ENCODE measurements around the gene IQSEC1. TPM values are rescaled to one million over a fixed set of nuclear protein-coding genes. Genes with fewer than 3 reads are reported as not detected.

IQSEC1 gene
- total and polyA plus RNA-seq, 10 of the 15 experiments (the other 5 are each of a cell fraction or from before 2014, with no cell fraction given) = 0.92 to 55.2 (median 8.5) TPM

DNA sequence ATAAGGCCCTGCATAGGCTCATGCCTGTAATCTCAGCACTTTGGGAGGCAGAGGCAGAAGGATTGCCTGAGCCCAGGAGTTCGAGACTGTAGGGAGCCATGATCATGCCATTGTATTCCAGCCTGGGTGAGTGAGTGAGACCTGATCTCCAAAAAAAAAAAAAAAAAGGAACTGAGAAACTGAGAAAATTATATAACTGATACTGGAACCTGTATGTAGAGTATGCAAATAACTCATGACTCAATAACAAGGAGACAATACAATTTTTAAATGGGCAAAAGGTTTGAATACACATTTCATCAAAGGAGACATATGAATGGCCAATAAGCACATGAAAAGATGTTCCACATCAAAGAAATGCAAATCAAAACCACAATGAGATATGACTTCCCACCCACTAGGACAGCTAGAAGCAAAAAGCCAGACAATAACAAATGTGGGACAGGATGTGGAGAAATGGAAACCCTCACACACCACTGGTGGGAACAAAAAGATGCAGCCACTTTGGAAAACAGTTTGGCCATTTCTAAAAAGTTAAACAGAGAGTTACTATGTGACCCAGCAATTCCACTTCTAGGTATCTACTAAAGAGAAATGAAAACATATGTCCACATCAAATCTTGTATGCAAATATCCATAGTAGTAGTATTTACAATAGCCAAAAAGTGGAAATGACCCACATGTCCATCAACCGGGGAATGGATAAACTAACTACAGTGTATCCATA lies 70.7 kb downstream of the IQSEC1 start (continued):
- TF ChIP-seq CBX3 (IDR thresholded peaks at IDR 0.05; ENCODE audit: borderline replicate concordance, low read depth) = no peak
- no peak for TF ChIP-seq MYB (IDR thresholded peaks at IDR 0.05; ENCODE audit: borderline replicate concordance, low read depth, low read length)
- TF ChIP-seq PML (IDR thresholded peaks at IDR 0.05; ENCODE audit: low read length) = peak; percentile 77
- no peak for TF ChIP-seq MXI1 (IDR thresholded peaks at IDR 0.05; ENCODE audit: low read depth, low read length)
- TF ChIP-seq RFX5 (IDR thresholded peaks at IDR 0.05; ENCODE audit: low read depth, low read length) = no peak
- TF ChIP-seq ASH2L (IDR thresholded peaks at IDR 0.05; ENCODE audit: borderline replicate concordance, low read depth) = no peak
- no peak for TF ChIP-seq NR2C2 (IDR thresholded peaks at IDR 0.05; ENCODE audit: borderline replicate concordance, control insufficient read depth, insufficient read length, low read depth)
- TF ChIP-seq STAT3 (IDR thresholded peaks at IDR 0.05; ENCODE audit: low read depth, low read length) = no peak
- TF ChIP-seq, protein P1, sequence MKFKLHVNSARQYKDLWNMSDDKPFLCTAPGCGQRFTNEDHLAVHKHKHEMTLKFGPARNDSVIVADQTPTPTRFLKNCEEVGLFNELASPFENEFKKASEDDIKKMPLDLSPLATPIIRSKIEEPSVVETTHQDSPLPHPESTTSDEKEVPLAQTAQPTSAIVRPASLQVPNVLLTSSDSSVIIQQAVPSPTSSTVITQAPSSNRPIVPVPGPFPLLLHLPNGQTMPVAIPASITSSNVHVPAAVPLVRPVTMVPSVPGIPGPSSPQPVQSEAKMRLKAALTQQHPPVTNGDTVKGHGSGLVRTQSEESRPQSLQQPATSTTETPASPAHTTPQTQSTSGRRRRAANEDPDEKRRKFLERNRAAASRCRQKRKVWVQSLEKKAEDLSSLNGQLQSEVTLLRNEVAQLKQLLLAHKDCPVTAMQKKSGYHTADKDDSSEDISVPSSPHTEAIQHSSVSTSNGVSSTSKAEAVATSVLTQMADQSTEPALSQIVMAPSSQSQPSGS (IDR thresholded peaks at IDR 0.05; ENCODE audit: low read length) = peak; percentile 75
- TF ChIP-seq ZNF384 (IDR thresholded peaks at IDR 0.05; ENCODE audit: borderline replicate concordance, low read depth, low read length) = peak; percentile 93
- no peak for TF ChIP-seq NR2C1 (IDR thresholded peaks at IDR 0.05)
- TF ChIP-seq, protein P2, sequence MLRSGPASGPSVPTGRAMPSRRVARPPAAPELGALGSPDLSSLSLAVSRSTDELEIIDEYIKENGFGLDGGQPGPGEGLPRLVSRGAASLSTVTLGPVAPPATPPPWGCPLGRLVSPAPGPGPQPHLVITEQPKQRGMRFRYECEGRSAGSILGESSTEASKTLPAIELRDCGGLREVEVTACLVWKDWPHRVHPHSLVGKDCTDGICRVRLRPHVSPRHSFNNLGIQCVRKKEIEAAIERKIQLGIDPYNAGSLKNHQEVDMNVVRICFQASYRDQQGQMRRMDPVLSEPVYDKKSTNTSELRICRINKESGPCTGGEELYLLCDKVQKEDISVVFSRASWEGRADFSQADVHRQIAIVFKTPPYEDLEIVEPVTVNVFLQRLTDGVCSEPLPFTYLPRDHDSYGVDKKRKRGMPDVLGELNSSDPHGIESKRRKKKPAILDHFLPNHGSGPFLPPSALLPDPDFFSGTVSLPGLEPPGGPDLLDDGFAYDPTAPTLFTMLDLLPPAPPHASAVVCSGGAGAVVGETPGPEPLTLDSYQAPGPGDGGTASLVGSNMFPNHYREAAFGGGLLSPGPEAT (IDR thresholded peaks at IDR 0.05; ENCODE audit: low read depth) = peak; percentile 87; the same call in 1 of the 2 replicates
- TF ChIP-seq SUZ12 (IDR thresholded peaks at IDR 0.05; ENCODE audit: unreplicated experiment) = no peak
- TF ChIP-seq FOXK2 (IDR thresholded peaks at IDR 0.05) = no peak
- TF ChIP-seq IRF4 (IDR thresholded peaks at IDR 0.05; ENCODE audit: low read depth, low read length) = peak; percentile 78
- 0 out of 2 replicates have a peak, but pooled peaks have one; percentile 40 for TF ChIP-seq ESRRA (IDR thresholded peaks at IDR 0.05; ENCODE audit: low read length)
- TF ChIP-seq SMARCA5 (IDR thresholded peaks at IDR 0.05) = 0 out of 2 replicates have a peak, but pooled peaks have one; percentile 46
- no peak for TF ChIP-seq HDAC2 (IDR thresholded peaks at IDR 0.05)
- no peak for TF ChIP-seq POLR2A (IDR thresholded peaks at IDR 0.05; ENCODE audit: low read depth, low read length)
- no peak for TF ChIP-seq BRCA1 (IDR thresholded peaks at IDR 0.05; ENCODE audit: low read depth, low read length)
- TF ChIP-seq SPI1 (IDR thresholded peaks at IDR 0.05; ENCODE audit: borderline replicate concordance, insufficient read depth, low read depth, low read length) = peak; percentile 93
- no peak for TF ChIP-seq KDM1A (IDR thresholded peaks at IDR 0.05; ENCODE audit: borderline replicate concordance)
- TF ChIP-seq, protein P3, sequence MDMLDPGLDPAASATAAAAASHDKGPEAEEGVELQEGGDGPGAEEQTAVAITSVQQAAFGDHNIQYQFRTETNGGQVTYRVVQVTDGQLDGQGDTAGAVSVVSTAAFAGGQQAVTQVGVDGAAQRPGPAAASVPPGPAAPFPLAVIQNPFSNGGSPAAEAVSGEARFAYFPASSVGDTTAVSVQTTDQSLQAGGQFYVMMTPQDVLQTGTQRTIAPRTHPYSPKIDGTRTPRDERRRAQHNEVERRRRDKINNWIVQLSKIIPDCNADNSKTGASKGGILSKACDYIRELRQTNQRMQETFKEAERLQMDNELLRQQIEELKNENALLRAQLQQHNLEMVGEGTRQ (IDR thresholded peaks at IDR 0.05; ENCODE audit: borderline replicate concordance, low read depth, low read length) = no peak
- TF ChIP-seq NR2F1 (conservative IDR thresholded peaks at IDR 0.05) = no peak; the same call in 1 of the 2 replicates
- TF ChIP-seq YBX1 (IDR thresholded peaks at IDR 0.05) = no peak
- no peak for TF ChIP-seq YY1 (IDR thresholded peaks at IDR 0.05; ENCODE audit: low read depth, low read length)
- TF ChIP-seq NBN (IDR thresholded peaks at IDR 0.05) = peak; percentile 74
- TF ChIP-seq MYC (IDR thresholded peaks at IDR 0.05; ENCODE audit: insufficient read depth, insufficient read length, insufficient replicate concordance, low read length, severe bottlenecking) = no peak
- TF ChIP-seq EP300 (IDR thresholded peaks at IDR 0.05; ENCODE audit: borderline replicate concordance in 1 of 2, control insufficient read depth in 1 of 2, low read depth in 2 of 2, low read length in 2 of 2) = peak; percentile 53 to 74; a peak in 2 of 4 replicates
- no peak for TF ChIP-seq SREBF1 (IDR thresholded peaks at IDR 0.05; ENCODE audit: low read length)
- TF ChIP-seq ZSCAN29 (IDR thresholded peaks at IDR 0.05) = no peak

Data from GM12878 (cell line).